OCI-M2 (cell line): Measurements from ENCODE around the gene BOK.
"Not testable (repeated sequence)": the region's sequence is repeated elsewhere in the genome, so short reads cannot be mapped to it uniquely, and the experiment has no call there.

ENCODE experiments used
- DNase-seq: peaks from one replicate; lab custom pipeline; 2025; ENCODE audit not compliant: unreplicated experiment; lab: John Stamatoyannopoulos, UW

Gene BOK

GRCh38 chr2:241555711-241556110 lies 2.8 kb upstream of the BOK start:
- no peak for DNase-seq

DNA sequence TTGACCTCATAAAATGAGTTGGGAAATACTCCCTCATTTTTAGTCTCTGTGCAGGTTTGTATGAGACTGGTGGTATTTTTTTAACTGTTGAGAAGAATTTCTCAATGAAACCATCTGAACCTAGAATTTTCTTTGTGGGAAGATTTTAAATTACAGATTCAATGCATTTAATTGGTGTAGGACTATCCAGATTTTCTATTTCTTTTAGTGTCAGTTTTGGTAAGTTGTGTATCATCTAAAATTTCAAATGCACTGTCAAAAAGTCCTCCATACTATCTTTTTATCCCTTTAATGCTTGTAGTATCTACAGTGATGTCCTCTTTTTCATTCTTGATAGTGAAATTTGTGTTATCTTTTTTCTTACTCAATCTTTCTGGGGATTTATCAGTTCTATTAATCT lies 1.8 kb upstream of the BOK start:
- no peak for DNase-seq

DNA sequence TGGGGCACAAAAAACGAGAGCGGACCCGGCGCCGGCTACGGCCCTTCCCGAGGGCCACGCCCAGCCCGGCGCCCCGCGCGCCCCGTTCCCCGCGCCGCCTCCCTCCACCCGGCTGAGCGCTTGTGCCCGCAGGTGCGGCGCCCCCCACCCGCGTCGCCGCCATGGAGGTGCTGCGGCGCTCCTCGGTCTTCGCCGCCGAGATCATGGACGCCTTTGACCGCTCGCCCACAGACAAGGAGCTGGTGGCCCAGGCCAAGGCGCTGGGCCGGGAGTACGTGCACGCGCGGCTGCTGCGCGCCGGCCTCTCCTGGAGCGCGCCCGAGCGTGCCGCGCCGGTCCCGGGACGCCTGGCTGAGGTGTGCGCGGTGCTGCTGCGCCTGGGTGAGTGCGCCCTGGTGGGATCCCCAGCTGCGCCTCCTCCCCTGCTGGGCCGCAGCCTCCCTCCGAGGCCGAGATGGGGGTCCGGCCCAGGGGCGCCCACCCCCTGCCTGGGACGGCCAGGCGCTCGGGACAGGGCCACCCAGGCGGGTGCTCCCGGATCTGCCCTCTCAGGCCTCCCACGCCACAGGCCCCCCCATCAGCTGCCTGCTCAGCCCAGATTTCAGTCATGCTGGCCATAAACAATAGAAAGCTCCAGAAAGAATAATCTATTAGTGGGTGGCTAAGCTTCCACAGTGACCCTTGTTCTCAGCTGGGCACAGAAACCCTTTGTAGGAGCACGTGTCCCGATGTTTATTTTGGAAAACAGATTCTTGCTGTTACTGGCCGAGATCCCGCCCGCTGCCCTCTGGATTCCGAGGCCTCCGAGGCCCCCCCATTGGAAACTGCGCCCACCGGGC lies 997 bp downstream of the BOK start:
- DNase-seq: no peak

- DNase-seq: no peak
These were observed 1.8 kb downstream of the BOK start for GRCh38 chr2:241560162-241560882.

DNA sequence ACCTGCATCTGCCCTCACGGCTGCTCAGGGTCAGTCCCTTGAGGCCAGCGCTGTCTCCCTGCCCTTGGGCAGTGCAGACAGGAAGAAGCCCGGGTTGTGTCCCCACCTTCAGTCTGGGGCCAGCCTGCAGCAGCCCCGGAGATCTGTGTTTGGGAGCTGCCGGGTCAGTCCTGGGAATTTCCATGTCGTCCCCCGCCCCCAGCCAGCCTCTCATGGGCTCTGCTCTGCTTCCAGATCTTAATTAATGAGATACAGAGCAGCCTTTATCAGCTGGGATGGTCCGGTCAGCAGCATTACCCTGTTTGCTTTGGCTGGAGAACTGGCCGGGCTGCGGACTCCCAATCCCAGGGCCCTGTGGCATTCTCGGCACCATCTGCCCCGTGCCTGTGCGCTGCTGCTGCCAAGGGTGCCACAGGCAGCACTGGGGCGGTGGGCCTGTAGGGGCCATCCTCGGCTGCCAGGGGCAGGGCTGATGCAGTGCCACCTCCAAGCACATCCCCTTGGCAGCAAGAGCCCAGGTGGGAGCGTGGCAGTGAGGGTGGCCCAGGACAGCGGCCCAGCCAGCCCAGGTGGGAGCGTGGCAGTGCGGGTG lies 2.4 kb downstream of the BOK start:
- no peak for DNase-seq

GRCh38 chr2:241561832-241562231 lies 3.3 kb downstream of the BOK start:
- no peak for DNase-seq

DNA sequence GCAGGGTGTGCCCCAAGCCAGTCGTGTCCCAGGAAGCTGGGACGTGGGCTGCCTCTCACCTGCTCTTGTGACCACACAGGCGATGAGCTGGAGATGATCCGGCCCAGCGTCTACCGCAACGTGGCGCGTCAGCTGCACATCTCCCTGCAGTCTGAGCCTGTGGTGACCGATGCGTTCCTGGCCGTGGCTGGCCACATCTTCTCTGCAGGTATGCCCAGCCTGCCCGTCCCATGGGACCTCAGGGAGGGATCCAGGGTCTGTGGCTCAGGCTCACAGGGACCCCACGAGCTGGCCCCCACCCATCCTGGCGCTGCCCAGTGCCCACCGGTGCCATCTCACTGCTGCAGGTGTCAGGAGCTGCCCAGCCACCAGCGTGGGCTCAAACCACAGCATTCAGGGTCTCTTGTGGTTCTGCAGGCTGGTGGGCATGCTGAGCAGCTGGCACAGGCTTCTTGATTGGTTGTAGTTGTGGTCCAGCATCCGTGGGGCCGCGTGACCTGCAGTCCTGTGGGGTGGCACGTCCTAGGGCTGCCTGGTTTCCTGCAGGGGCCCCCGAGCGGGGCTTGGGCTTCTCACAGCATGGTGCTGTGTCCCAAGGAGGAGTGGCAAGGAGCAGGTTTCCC lies 3.8 kb downstream of the BOK start:
- no peak for DNase-seq

- no peak for DNase-seq
These were observed 4.5 kb downstream of the BOK start for GRCh38 chr2:241563031-241563507.

DNA sequence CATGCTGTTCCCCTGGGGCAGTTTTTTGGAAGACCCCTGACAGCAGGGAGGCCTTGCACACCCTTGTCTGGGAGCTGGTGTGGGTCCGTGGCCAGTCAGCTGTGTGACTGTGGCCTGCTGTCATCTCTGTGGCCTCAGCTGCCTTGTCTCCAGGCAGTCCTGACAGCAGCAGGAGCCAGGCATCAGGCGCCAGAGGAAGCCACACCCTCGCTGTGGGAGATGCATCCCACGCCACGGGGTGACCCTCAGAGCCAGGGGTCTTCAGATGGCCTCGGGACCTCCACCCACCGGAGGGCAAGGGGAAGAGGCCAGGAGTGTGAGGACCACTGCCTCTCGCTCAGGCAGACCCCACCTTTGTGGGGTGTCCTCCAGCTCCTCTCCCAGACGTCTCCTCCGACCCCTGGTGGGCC lies 5.0 kb downstream of the BOK start:
- no peak for DNase-seq

DNA sequence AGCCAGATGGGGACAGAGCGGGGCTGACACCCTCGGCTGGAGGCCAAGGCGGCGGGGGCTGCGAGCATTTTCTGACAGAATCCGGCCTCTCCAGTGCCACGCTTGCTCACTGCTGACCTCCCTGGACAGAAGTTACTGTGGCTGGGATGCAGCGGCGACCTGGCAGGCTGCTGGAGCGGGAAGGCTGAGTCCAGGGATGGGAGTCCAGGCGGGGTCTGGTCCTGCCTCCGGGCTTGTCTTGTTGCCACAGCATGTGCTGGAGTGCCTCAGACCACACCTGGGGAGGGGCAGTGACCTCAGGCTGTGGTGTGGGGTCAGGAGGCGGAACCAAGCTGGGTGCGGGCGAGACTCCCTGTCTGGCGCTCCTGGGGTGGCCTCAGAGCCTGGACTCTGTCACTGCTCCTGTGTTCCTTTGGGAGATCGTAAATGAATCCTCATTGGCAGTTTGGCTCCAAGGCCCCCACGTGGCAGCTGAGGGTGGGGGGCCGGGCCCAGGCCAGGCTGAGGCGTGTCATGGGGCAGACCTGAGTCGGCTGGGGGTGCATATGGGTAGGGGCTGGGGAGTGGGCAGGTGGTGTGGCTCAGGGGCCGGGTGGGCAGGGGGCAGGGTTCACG lies 5.5 kb downstream of the BOK start:
- no peak for DNase-seq

- no peak for DNase-seq
These were observed 6.3 kb downstream of the BOK start for GRCh38 chr2:241564596-241565410.

- no peak for DNase-seq
These were observed 6.9 kb downstream of the BOK start for GRCh38 chr2:241565411-241565810.

DNA sequence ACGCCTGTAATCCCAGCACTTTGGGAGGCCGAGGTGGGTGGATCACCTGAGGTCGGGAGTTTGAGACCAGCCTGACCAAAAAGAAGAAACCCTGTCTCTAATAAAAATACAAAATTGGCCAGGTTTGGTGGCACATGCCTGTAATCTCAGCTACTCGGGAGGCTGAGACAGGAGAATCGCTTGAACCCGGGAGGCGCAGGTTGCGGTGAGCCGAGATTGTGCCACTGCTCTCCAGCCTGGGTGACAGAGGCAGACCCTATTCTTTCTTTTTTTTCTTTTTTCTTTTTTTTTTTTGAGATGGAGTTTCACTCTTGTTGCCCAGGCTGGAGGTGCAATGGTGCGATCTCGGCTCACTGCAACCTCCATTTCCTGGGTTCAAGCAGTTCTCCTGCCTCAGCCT lies 7.5 kb downstream of the BOK start:
- DNase-seq: not testable (repeated sequence)

DNA sequence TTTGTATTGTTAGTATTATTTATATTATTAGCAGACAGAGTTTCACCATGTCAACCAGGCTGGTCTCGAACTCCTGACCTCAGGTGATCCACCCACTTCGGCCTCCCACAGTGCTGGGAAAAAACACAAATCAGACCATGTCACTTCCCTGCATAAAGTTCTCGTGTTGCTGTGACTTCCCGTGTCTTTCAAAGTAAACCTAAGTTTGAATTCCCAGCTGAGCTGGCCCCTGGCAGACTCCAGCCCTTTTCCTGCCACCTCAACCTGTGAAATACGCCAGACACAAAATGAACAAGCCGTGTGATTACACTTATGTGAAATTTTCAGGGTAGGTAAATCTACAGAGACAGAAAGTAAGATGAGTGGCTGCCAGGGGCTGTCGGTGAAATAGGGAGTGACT lies 7.9 kb downstream of the BOK start:
- no peak for DNase-seq

GRCh38 chr2:241567266-241567665 lies 8.7 kb downstream of the BOK start:
- not testable (repeated sequence) for DNase-seq

DNA sequence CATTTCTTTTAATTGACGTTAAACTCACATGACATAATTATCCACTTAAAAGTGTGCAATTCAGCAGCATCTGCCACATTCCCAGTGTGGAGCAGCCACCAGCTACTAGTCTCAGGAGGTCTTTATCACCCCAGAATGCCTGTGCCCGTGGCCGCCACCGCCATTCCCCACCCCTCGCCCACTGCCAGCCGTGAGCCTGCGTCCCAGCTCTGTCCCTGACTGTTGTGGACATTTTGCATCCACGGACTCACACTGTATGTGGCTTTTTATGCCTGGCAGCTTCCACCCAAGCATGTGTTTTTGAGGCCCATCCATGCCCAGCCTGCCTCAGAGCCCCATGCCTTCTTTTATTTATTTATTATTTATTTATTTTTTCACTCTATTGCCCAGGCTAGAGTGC lies 9.2 kb downstream of the BOK start:
- no peak for DNase-seq

- no peak for DNase-seq
These were observed 10.2 kb downstream of the BOK start for GRCh38 chr2:241568726-241569125.

DNA sequence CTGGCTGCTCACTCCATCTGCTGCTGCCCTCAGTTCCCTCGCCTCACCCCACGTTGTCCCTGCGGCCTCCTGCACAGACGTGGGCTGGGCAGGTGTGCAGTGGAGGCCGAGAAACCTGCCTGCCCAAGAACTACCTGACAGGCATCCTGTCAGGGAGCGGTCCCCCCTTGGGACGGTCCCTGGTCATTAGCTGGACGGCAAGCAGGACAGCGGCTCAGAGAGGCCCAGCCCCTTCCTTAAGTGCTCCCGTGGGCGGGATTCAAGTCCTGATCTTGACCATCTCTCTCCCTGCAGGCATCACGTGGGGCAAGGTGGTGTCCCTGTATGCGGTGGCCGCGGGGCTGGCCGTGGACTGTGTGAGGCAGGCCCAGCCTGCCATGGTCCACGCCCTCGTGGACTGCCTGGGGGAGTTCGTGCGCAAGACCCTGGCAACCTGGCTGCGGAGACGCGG lies 11.3 kb downstream of the BOK start:
- DNase-seq: no peak

DNA sequence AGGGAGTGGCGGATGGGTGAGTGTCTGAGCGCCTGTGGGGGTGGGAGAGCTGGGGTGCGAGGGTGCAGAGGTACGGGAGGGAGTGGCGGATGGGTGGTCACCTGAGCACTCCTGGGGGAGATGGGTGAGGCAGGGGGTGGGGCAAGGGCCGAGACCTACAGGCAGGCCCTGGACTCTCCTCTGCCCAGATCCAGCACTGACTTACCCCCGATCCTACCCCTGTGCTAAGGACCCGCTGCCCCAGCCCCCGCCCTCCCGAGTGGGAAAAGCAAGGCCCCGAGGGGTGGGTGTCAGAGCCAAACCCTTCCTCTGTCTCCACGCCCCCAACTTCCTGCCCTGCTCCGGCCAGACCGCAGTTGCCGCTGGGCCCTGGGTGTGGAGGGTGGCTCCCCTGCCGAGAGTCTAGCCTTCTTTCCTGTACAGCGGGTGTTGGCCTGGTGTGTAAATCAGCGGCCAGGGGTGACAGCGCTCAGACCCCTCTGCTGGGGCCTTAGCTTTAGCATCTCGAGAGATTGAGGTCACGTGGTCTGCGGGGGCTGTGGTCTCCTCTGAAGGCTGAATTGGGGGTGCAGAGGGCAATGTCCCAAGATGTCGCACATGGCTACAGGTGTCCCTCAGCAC lies 12.5 kb downstream of the BOK start:
- DNase-seq: no peak
